Measurements from ENCODE around the gene PPP1R13L. TPM values are rescaled to one million over a fixed set of nuclear protein-coding genes. Genes with fewer than 3 reads are reported as not detected.

The PPP1R13L gene
- total and polyA plus RNA-seq, 10 donors = 3.9 to 18.1 (median 12.1) TPM

- TF ChIP-seq POLR2A (IDR thresholded peaks at IDR 0.05) = no peak
- peak in 7 of 11 experiments; percentile 4 to 49 (median 37) for TF ChIP-seq CTCF (IDR thresholded peaks at IDR 0.05 in 8 of 11, conservative IDR thresholded peaks at IDR 0.05 in 3 of 11)
Measured at GRCh38 chr19:45446295-45446694, 41.4 kb upstream of the PPP1R13L start.

GRCh38 chr19:45445139-45445538 is 40.3 kb upstream of the PPP1R13L start:
- WGBS, 5 donors = 90 to 98% (median 95%) methylated on average over 4 of the region's 4 CpGs
- no peak for TF ChIP-seq CTCF (IDR thresholded peaks at IDR 0.05 in 8 of 11, conservative IDR thresholded peaks at IDR 0.05 in 3 of 11)
- TF ChIP-seq POLR2AphosphoS5 (IDR thresholded peaks at IDR 0.05) = no peak
- intact Hi-C loops (cut with DNase I; ENCODE audit: low total_unique reads) = no loop called here
- Histone ChIP-seq H3K36me3 (no peaks in the 10 kb centered on the region), H3K27me3 (replicated peaks in 1 of 7) (no peaks in the 10 kb centered on the region), H3K27ac (peak overlapping the region in 2 of 8 donors; percentile 86 to 89), H3K4me3 (no peak overlapping the region), H3K4me1 (peaks cover 27 to 79% (median 52%) of the 10 kb centered on the region in 6 donors), H3K9me3 (no peaks in the 10 kb centered on the region)
- no peak for DNase-seq

More at GRCh38 chr19:45446295-45446694, 41.4 kb upstream of the PPP1R13L start:
- Histone ChIP-seq H3K9me3 (no peaks in the 10 kb centered on the region), H3K27me3 (replicated peaks in 1 of 7) (no peaks in the 10 kb centered on the region), H3K4me1 (peaks cover 29 to 78% (median 54%) of the 10 kb centered on the region in 6 donors), H3K36me3 (no peaks in the 10 kb centered on the region), H3K4me3 (no peak overlapping the region), H3K27ac (peak overlapping the region in 1 of 8 donors; percentile 9)
- intact Hi-C loops (cut with DNase I; ENCODE audit: low total_unique reads) = no loop called here
- DNase-seq = no peak
- 75 to 84% (median 80%) methylated on average over 6 of the region's 6 CpGs for WGBS, 5 donors

GRCh38 chr19:45444318-45445041 is 39.6 kb upstream of the PPP1R13L start:
- Histone ChIP-seq H3K27ac (peak overlapping the region; percentile 60 to 89 (median 77)), H3K36me3 (no peaks in the 10 kb centered on the region), H3K4me3 (peak overlapping the region; percentile 12 to 61 (median 42)), H3K9me3 (no peaks in the 10 kb centered on the region), H3K27me3 (replicated peaks in 1 of 7) (no peaks in the 10 kb centered on the region), H3K4me1 (peaks cover 20 to 78% (median 52%) of the 10 kb centered on the region in 6 donors)
- intact Hi-C loops (cut with DNase I; ENCODE audit: low total_unique reads) = no loop called here
- TF ChIP-seq POLR2AphosphoS5 (IDR thresholded peaks at IDR 0.05) (peak; percentile 60 to 83 (median 79)), POLR2A (IDR thresholded peaks at IDR 0.05) (no peak)
- WGBS, 5 donors = 12 to 16% (median 13%) methylated on average over 34 to 47 of the region's 47 CpGs
- peak; percentile 96 for DNase-seq

- intact Hi-C loops (cut with DNase I; ENCODE audit: low total_unique reads) = no loop called here
- WGBS, 5 donors = 1 to 2% (median 1%) methylated on average over 36 to 49 of the region's 49 CpGs
- Histone ChIP-seq H3K4me3 (peak overlapping the region; percentile 20 to 61 (median 42)), H3K27me3 (replicated peaks in 1 of 7) (no peaks in the 10 kb centered on the region), H3K9me3 (no peaks in the 10 kb centered on the region), H3K4me1 (peaks cover 20 to 78% (median 53%) of the 10 kb centered on the region in 6 donors), H3K27ac (peak overlapping the region; percentile 60 to 89 (median 77)), H3K36me3 (no peaks in the 10 kb centered on the region)
- peak in 1 of 3 donors; percentile 10 for TF ChIP-seq POLR2A (IDR thresholded peaks at IDR 0.05)
- no peak for TF ChIP-seq CTCF (IDR thresholded peaks at IDR 0.05 in 8 of 11, conservative IDR thresholded peaks at IDR 0.05 in 3 of 11)
- peak; percentile 86 to 91 (median 87) for TF ChIP-seq POLR2AphosphoS5 (IDR thresholded peaks at IDR 0.05)
- peak; percentile 94 for DNase-seq
Measured at GRCh38 chr19:45443462-45444317, 38.8 kb upstream of the PPP1R13L start.

Measured in spleen (tissue), 11 donors.